Panc1 (cell line): ENCODE measurements around the gene DYNC1I1.

Experiments
- TCF7L2 ChIP-seq: IDR thresholded peaks from 2 replicates; pipeline ENCODE4 v1.6.1; 2011; ENCODE audit warnings: mild to moderate bottlenecking, low read depth, low read length, inconsistent platforms
- TF ChIP-seq, protein P1 (sequence below): fragments of 450-650 bp; IDR thresholded peaks from 2 replicates; pipeline ENCODE4 v1.5.1; 2017; ENCODE audit warnings: mild to moderate bottlenecking

DNA sequence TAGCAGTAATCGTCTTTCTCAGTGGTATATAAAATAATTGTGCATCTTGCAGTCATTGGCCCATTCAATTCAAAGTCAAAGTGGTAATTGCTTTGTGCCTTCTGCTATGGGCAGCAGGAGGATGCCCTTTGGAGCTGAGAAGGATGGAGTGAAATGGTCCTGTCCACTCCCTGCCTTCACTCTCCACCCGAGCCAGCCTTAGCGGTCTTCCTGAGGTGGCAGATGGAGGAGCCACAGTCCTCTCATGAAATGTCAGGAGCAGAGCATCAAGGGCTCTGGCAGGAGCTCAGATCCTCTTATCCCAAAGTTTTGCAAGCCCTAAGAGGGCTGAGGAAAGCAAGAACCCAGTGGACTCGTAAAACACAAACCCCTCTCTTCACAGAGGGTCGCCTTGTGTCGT, 199.4 kb downstream of the DYNC1I1 start:
- TF ChIP-seq, protein P1, sequence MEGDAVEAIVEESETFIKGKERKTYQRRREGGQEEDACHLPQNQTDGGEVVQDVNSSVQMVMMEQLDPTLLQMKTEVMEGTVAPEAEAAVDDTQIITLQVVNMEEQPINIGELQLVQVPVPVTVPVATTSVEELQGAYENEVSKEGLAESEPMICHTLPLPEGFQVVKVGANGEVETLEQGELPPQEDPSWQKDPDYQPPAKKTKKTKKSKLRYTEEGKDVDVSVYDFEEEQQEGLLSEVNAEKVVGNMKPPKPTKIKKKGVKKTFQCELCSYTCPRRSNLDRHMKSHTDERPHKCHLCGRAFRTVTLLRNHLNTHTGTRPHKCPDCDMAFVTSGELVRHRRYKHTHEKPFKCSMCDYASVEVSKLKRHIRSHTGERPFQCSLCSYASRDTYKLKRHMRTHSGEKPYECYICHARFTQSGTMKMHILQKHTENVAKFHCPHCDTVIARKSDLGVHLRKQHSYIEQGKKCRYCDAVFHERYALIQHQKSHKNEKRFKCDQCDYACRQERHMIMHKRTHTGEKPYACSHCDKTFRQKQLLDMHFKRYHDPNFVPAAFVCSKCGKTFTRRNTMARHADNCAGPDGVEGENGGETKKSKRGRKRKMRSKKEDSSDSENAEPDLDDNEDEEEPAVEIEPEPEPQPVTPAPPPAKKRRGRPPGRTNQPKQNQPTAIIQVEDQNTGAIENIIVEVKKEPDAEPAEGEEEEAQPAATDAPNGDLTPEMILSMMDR, result no peak
- no peak for TF ChIP-seq TCF7L2
